ENCODE results near the gene ECT2L.

The ECT2L gene

DNA sequence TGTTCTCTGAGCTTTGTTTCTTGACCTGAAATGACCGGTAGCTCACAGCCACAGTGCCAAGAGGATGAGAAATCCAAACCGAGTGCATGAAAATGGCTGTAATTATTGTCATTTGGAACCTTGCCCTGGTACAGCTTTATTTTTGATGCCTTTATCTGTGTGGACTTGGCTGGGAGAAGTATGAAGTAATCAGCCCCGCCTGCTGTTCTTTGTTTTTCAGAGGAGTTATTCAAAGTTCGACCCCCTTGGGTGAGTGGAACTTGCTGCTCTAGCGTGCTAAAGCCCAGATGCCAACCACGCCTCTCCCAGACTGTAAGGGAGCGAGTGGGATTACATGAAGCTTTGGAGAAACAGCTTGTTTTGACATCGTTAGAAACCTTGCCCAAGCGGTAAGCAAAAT, 48.3 kb downstream of the ECT2L start:
- no peak overlapping the region for H3K4me3 ChIP-seq (ENCODE audit: low read length)
- no peak for DNase-seq (ENCODE audit: low read depth, low spot score)

DNA sequence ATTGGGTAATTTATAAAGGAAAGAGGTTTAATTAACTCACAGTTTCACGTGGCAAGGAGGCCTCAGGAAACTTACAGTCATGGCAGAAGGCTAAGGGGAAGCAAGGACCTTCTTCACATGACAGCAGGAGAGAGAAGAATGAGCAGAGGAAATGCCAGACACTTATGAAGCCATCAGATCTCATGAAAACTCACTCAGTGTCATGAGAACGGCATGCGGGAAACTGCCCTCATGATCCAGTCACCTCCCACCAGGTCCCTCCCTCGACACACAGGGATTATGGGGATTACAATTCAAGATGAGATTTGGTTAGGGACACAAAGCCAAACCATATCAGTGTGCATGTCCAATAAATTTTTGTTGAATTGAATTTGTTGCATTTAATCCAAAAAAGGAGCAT, 52.0 kb downstream of the ECT2L start:
- DNase-seq (ENCODE audit: low read depth, low spot score) = no peak
- H3K4me3 ChIP-seq (ENCODE audit: low read length) = no peak overlapping the region

GRCh38 chr6:138848461-138848860, 52.6 kb downstream of the ECT2L start:
- no peak for DNase-seq (ENCODE audit: low read depth, low spot score)
- H3K4me3 ChIP-seq (ENCODE audit: low read length) = no peak overlapping the region

GRCh38 chr6:138849791-138850190, 53.9 kb downstream of the ECT2L start:
- no peak overlapping the region for H3K4me3 ChIP-seq (ENCODE audit: low read length)

GRCh38 chr6:138856654-138857053, 60.8 kb downstream of the ECT2L start:
- DNase-seq (ENCODE audit: low read depth, low spot score) = no peak
- H3K4me3 ChIP-seq (ENCODE audit: low read length) = no peak overlapping the region

More at GRCh38 chr6:138849791-138850190, 53.9 kb downstream of the ECT2L start:
- no peak for DNase-seq (ENCODE audit: low read depth, low spot score)

- H3K4me3 ChIP-seq (ENCODE audit: low read length) = no peak overlapping the region
- DNase-seq (ENCODE audit: low read depth, low spot score) = no peak
Measured at GRCh38 chr6:138857775-138858174, 61.9 kb downstream of the ECT2L start.

DNA sequence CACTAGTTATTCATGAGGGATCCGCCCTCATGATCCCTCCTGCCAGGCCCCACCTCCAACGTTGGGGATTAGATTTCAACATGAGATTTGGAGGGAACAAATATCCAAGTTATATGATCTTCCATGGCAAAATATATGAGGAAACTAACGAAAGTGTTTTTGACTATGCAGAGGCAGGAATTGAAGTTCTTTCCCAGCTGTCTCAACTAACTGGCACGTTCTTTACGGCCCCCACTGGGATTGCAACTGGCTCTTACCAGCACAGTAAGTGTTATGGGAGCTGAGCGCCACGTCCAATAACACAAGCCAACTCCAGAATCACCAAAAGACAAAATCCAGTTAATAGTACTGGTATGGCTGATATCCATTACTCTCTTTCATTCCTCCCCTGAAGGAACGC, 66.6 kb downstream of the ECT2L start:
- no peak for DNase-seq (ENCODE audit: low read depth, low spot score)

GRCh38 chr6:138863321-138863720, 67.4 kb downstream of the ECT2L start:
- no peak overlapping the region for H3K4me3 ChIP-seq (ENCODE audit: low read length)
- no peak for DNase-seq (ENCODE audit: low read depth, low spot score)

More for the DNA sequence above, 66.6 kb downstream of the ECT2L start:
- no peak overlapping the region for H3K4me3 ChIP-seq (ENCODE audit: low read length)

DNA sequence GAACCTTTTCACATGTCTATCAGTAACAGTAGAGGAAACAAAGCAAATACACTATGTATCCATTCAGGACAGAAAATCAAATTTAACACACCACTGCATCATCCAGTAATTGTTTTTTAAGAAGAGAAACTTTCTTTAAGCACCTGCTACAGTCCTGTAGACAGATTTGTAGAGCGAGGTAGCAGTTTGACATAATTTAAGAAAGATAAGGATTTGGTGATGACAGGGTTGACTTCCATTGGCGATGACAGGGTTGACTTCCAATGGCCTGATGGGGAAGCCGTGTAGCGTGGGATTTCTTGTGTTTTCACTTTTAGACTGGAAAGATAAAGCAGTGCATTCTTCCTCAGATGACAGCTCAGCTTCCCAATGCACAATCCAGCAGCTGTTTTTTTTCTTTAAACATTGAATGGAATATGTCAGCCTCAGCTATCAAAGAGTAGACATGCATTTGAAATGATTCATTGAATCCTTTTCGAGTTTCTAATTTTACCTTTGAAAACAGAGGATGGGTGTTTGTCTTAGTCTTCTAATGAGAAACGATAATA, 68.5 kb downstream of the ECT2L start:
- DNase-seq (ENCODE audit: low read depth, low spot score) = no peak
- no peak overlapping the region for H3K4me3 ChIP-seq (ENCODE audit: low read length)

- DNase-seq (ENCODE audit: low read depth, low spot score) = no peak
- no peak overlapping the region for H3K4me3 ChIP-seq (ENCODE audit: low read length)
Measured at GRCh38 chr6:138865480-138866109, 69.7 kb downstream of the ECT2L start.

- no peak for DNase-seq (ENCODE audit: low read depth, low spot score)
- no peak overlapping the region for H3K4me3 ChIP-seq (ENCODE audit: low read length)
Measured at GRCh38 chr6:138868181-138868580, 72.3 kb downstream of the ECT2L start.

GRCh38 chr6:138869398-138869797, 73.5 kb downstream of the ECT2L start:
- H3K4me3 ChIP-seq (ENCODE audit: low read length) = no peak overlapping the region
- no peak for DNase-seq (ENCODE audit: low read depth, low spot score)

DNA sequence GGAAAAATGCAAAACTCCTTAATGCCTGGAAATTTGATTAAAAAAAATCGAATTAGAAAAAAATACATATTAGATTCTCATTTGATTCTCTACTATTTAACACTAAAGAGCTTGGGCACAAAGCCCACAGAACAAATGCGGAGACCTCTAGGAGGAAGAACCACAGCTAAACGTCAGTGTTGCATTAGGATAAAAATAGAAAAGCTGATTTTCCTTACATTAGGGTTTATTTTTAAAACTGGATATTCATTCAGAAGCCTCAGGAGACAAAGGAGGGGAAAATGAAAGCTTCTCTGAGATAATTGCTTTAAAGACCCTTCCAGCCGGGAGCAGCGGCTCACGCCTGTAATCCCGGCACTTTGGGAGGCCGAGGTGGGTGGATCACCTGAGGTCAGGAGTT, 77.3 kb downstream of the ECT2L start:
- H3K4me3 ChIP-seq (ENCODE audit: low read length) = no peak overlapping the region
- no peak for DNase-seq (ENCODE audit: low read depth, low spot score)

DNA sequence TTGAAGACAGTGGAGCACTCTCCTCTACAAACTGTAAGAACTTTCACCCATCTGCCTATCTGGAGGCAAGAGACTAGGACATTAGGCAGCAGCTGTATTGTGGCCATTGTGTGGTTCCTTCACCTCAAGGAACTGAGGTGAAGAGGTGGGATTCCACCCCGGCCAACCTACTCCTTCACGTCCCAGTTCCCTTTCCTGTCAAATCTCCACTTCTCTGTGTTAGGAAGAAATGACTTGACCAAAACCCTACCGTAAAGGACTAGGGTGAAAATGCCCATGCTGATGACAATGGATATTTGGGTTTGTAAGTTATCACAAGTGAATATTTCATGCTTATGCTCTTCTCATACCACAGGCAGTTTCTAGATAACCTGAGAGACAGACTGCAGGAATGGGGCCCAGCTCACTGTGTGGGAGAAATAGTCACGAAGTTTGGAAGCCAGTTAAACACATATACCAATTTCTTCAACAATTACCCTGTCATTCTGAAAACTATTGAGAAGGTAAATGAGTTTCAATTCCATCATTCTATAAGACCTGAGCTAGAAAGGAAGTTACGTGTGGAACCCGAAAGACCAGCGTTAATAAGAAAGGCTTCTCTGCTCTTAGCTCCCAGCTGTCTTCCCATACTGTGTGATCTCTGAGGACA, 86.6 kb downstream of the ECT2L start:
- H3K4me3 ChIP-seq (ENCODE audit: low read length) = no peak overlapping the region
- DNase-seq (ENCODE audit: low read depth, low spot score) = no peak

DNA sequence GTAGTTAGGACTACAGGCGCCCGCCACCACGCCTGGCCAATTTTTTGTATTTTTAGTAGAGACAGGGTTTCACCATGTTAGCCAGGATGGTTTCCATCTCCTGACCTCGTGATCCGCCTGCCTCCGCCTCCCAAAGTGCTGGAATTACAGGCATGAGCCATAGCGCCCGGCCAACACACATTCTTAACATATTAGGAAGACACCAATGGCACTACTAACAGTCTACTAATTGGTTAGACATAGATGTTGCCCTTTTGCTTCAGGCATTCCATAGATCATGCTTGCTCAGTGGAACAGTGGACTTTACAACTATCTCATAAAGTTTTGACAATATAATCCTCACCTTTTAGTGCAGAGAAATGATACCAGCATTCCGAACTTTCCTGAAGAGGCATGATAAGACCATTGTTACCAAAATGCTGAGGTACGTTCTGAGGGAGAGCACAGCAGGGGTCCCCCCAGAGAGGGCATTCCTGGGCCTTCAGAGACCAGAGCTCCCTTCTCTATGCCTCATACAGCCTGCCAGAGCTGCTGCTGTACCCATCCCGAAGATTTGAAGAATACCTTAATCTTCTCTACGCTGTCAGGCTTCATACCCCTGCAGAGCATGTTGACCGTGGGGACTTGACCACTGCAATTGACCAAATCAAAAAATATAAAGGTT, 89.4 kb downstream of the ECT2L start:
- no peak for DNase-seq (ENCODE audit: low read depth, low spot score)

DNA sequence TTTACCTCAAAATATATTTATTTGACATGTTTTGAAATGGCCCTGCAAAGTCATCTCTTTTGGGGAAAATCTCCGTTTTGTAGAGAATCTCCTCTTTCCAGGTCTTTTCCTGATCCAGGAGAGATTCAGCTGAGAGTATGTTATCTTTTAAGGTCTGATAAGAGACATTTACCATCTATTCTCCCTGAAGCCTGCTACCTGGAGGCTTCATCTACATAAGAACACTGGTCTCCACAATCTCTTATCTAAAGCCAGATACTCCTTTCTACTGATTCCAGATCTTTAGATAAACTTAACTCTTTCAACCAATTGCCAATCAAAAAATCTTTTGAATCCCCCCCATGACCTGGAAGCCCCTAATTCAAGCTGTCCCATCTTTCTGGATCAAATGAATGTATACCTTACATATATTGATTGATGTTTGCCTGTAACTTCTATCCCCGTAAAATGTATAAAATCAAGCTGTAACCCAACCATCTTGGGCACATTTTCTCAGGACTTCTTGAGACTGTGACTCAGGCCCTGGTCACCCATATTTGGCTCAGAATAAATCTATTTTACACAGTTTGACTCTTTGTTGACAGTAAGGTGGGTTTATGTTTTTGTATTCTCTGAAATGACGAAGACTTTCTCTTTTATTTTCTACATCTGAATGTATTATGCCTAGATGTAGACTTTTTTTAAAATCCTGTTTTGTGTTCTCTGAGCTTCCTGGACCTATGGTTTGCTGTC, 95.5 kb downstream of the ECT2L start:
- DNase-seq (ENCODE audit: low read depth, low spot score) = no peak
- H3K4me3 ChIP-seq (ENCODE audit: low read length) = no peak overlapping the region

More for the DNA sequence above, 89.4 kb downstream of the ECT2L start:
- no peak overlapping the region for H3K4me3 ChIP-seq (ENCODE audit: low read length)

DNA sequence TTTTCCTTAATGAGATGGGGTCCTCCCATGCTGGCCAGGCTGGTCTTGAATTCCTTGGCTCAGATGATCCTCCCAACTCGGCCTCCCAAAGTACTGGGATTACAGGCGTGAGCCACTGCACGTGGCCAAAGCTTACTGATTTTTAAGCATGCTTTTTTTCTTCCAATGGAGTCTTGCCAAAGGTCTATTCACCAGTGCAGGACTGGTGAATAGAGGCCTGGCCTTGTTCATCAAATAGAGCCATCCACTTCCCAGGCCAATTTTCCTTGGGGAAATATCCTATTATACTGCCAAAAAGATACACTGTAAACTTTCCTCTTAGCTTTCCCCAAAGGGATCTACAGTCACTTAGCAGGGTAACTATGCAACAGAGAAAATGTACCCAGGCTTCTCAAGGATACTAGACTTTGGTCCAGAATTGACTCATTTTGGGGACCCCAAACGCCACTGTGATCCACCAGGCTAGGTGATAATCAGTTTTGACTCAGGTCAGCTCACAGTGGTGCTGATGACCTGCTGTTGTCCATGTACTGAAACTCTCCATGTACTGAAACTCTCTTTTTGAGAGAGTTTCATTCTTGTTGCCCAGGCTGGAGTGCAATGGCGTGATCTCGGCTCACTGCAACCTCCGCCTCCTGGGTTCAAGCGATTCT, 100.3 kb downstream of the ECT2L start:
- no peak for DNase-seq (ENCODE audit: low read depth, low spot score)
- no peak overlapping the region for H3K4me3 ChIP-seq (ENCODE audit: low read length)

DNA sequence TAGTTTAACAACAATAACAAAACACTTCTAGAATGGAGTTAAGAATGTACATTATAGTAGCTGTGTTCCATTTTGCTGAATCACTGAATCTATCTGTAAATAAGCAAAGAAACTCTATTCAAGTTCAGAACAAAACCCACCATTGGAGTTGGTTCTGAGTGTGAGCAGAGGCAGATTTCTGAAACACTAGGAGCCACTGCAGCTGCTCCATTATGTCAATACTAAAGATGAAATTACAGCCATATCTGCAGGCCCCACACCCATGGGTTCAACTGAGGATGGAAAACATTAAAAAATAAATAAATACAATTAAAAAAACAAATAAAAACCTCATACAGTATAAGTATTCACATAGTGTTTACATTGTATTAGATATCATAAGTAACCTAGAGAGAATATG, 101.1 kb downstream of the ECT2L start:
- no peak for DNase-seq (ENCODE audit: low read depth, low spot score)

GRCh38 chr6:138907167-138907566, 111.3 kb downstream of the ECT2L start:
- DNase-seq (ENCODE audit: low read depth, low spot score) = no peak
- H3K4me3 ChIP-seq (ENCODE audit: low read length) = no peak overlapping the region

More for the DNA sequence above, 101.1 kb downstream of the ECT2L start:
- no peak overlapping the region for H3K4me3 ChIP-seq (ENCODE audit: low read length)

Data from Jurkat, Clone E6-1 (cell line).